ENCODE results near the gene SIDT2. TPM values are rescaled to one million over a fixed set of nuclear protein-coding genes. Genes with fewer than 3 reads are reported as not detected.

SIDT2 gene
- total RNA-seq, 1 donor from 2014 or later = 25.3 TPM

DNA sequence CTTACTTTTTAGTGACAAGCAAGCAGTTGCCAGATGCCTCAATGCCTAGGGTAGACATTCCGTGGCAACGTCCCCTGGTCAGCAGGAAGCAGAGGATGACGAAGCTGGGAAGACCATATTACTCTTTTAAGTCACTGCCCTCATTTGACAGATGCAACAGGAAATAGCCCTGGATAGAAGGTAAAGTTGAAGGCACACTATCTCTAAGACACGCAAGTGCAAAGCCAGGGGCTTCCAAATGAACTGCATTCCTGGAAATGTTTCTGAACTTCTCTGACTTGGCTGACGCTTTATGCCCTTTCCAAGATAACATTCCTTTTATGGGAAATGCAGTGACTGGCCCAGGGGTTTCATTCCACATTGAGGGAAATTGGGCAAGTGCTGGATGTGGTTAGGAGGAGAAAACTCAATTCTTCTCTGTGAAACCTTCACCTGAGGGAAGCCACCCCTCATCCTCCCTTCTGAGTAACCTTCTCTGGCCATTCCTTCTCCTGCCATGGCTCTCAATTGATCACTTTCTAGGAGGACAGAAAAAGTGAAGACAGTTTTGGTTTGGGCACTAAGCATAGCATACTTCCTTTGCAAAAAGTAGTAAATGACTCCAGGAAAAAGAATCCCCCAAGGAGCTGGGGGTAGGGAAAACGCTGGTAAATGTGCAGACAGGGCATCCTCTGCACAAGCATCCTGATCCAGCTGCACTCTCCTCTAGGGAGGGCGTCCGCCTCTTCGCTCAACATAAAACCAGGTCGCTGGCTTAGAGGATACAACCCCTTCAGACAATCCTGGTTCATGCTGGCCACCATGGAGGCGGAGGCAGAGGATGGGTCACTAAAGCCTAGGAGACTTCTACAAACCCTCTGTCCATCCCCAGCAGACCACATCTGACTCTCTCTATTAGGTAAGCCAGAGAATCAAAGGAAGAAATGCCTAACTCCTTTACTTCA lies 38.9 kb downstream of the SIDT2 start:
- DNase-seq (ENCODE audit: low spot score) = no peak

DNA sequence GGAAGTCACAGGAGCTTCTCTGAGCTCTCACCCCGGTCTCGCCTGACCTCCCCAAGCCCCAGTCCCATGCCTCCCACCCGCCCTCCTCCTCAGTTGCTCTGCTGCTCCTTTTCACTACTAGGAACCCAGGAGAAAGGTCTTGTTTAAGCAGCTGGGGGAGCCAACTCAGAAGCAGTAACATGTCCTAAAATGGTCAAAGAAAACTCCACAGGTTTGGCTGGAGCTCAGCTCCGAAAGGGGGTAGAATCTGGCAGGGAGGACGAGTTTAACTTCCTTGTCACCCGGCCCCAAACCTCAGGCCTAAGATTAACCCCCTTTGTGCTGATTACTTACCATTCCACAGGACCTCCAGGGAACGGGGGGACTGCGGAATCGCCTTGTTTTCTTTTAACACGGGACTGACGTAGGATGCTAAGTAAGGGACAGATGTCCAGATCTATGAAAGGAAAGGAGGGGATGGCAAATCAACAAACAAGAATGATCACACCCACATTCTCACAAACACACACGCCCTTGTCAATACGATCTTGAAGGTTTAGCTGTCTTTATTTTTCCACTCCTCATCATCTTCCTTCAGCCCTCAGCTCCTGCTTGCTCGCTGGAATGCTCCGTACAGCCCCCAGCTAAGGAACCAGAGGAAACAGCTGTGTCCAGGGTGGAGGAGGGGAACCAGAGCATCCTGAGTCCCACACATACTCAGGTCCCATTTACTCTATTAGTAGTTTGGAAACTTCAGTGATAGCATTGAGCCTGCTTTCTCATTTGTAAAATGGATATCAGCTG lies 39.8 kb downstream of the SIDT2 start:
- no peak for DNase-seq (ENCODE audit: low spot score)
- intact Hi-C loops (cut with DNase I) = no loop called here

More for the DNA sequence above, 38.9 kb downstream of the SIDT2 start:
- intact Hi-C loops (cut with DNase I) = loop anchor here (1.0 kb wide), 1 partner anchor 18 kb away; the partner anchor contains the start of gene TAGLN

DNA sequence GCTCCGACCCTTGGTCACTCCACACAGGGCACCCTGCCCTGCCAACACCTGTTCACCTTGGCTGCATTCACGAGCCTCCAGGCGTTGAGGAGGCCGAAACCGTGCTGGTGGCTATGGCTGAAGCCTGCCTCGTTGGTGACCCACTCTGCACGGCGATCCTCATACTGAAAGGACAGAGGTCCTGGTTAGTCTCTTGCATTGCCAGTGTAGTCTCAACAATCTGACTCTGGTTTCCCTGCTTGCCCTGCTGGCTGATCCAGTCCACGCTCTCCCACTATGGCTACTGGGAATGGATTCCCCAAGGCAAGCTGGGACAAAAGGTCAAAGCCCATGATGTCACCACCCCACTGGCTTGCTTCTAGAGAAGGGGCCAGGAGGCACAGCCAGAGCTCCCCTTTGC lies 40.5 kb downstream of the SIDT2 start:
- intact Hi-C loops (cut with DNase I) = no loop called here

DNA sequence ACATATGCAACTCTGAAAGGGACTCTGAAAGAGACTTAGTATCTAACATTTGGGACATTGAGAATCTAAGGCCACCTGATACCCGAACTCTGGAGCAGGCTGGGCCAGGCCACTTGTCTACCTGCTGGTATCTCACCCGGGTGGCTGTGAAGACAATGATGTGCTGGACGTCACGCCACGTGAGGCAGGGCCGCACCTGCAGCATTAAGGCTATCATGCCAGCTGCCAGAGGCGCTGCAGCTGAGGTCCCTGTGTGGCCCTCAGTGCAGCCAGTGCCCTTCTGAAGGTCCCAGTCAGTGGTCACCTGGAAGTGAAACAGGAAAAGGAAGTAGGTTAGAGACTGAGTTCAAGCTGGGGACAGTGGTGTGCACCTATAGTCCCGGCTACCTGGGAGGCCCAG lies 40.9 kb downstream of the SIDT2 start:
- intact Hi-C loops (cut with DNase I) = no loop called here

More for the DNA sequence above, 40.5 kb downstream of the SIDT2 start:
- no peak for DNase-seq (ENCODE audit: low spot score)

DNA sequence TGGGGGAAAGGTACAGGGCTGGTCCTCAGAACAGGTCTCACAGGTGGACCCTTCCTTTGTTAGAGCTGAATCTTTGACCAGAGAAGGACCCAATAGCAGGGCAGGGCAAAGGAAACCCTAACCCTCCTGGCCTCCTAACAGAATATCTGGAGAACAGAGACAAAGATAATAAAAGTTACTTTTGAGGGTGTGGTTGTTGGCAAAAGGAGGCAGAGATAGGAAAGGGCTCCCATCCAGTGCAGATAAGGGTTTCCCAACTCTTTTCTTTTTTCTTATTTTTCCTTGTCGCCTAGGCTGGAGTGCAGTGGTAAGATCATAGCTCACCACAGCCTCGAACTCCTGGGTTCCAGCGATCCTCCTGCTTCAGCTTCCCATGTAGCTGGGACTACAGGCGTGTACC lies 41.5 kb downstream of the SIDT2 start:
- no peak for DNase-seq (ENCODE audit: low spot score)
- intact Hi-C loops (cut with DNase I) = loop anchor here (2.0 kb wide), 1 partner anchor 121 kb away; the partner anchor contains the start of gene SIK3

More for the DNA sequence above, 40.9 kb downstream of the SIDT2 start:
- DNase-seq (ENCODE audit: low spot score) = no peak

DNA sequence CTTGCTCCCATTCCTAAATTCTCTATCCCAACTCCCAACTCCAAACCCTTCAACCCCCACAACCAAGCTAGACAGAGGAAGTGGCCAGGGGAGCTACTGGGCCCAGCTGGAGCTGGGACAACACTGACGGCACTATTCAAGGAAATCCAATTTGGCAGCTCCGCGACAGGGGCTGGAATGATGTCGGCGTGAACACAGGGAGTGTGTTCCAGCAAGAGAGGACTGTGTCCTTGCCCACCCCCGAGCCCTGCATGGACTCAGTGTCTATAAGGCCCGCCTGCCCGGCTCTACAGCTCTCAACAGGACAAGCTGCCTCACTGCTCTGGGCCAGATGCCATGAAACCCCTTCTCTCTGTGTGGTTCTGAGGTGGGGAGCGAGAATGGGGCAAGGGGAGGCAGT lies 42.0 kb downstream of the SIDT2 start:
- intact Hi-C loops (cut with DNase I) = loop anchor here (2.0 kb wide), 1 partner anchor 122 kb away; the partner anchor contains the start of gene SIK3
- no peak for DNase-seq (ENCODE audit: low spot score)

DNA sequence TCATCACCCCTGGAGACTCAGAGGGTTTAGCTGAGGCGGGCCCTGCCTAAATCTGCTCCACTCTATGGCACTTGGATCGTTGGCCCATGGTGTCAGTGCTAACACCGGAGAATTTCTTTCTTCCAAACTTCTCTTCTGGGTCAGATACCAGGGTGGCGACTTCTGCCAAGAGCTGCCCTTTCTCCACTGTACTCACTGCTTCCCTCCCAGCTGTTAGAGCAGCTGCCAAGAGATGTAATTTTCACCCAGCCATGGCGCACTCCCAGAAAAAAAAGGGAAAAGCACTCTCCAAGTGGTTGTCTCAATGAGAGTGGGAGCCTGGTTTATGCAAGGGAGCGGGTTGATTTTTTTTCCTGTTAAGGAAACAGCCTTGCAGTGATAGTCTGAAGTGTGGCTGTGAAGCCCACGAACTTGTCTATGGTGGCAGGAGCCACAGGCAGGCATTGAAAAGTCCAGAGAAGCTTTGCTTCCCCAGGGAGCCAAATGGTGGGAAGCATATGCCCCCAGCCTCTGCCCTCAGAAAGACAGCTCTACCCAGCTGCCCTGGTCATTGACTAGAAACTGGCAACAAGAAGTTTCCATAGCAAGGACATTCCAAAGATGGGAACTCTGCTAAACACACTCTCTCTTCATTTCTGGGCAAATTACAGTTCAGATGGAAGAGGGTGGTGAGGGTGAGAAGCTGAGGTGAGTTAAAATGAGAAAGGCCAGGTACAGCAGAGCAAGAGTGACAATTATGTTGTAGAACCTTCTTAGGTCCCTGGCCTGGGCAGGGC lies 42.6 kb downstream of the SIDT2 start:
- intact Hi-C loops (cut with DNase I) = loop anchor here (2.0 kb wide), 1 partner anchor 122 kb away; the partner anchor contains the start of gene SIK3
- DNase-seq (ENCODE audit: low spot score) = peak; percentile 76

DNA sequence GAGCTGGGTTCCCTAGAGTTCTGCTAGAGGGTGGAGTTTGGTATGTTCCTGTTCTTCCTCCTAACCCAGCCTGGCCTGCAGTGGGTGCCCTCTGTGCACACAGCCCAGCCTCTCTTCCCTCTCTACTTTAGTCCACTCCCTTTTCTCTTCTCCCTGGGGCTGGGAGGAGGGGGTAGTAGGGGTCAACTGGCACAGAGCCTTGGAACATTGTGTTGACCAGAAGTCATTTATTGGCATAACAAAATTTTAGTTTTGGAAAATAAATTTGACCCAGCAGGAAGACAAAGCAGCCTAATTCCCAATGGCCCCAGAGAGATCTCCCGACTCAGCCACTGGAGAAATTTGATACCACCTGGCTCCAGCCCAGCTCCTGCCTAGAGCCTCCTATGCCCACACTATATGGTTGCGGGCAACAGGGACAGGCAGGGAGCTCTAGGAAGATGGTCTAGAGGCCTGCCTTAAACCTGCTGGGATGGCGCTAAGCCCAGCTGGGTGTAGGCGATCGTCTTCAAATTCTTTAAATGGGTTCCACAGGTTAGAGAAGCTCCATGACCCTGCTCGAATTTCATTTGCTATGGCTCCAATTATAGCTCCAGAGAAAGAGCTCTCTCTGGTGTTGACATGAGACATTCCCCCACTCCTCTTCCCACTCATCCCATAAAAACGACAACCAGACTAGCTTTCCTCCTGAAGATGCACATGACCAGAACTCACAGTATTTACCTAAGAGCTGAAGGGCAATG lies 43.4 kb downstream of the SIDT2 start:
- intact Hi-C loops (cut with DNase I) = loop anchor here (2.0 kb wide), 2 partner anchors 123 to 429 kb away; partner anchors contain the start of gene SIK3
- DNase-seq (ENCODE audit: low spot score) = peak; percentile 72

DNA sequence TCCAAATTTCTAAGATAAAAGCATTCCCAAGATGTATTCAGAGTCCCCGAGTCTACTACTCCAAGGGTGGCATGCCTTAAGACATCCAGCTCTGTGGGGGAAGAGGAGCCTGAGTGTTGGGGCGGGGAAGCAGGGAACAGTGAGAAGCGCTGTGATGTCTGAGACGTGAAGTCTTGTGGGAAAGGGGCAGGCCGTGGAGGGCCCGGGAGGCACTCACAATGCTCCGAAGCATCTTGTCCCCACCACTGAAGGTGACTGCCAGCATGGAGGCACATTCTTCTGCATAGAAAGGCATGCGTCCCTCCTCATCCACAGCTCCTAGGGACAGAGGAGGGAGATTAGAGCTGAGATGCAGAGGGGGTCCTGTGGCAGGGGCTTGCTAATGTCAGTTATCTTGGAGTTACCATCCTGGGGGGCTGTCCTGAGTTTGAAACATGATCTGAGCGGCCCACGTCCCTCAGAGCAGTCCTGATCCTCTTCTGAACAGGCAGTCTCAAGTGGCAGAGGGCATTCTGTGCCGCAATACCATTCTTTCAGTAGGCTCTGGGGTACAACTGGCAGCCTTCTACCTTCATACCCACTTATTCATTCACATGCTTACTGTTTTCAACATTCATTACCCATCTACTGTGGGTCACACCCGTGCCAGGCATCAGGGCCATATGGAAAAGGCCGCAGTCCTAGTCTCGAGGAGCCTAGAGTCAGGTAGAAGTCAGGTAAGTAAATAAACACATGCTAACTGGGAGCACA lies 44.6 kb downstream of the SIDT2 start:
- intact Hi-C loops (cut with DNase I) = loop anchor here (2.0 kb wide), 1 partner anchor 430 kb away; no protein-coding TSS in a partner anchor
- peak; percentile 66 for DNase-seq (ENCODE audit: low spot score)

DNA sequence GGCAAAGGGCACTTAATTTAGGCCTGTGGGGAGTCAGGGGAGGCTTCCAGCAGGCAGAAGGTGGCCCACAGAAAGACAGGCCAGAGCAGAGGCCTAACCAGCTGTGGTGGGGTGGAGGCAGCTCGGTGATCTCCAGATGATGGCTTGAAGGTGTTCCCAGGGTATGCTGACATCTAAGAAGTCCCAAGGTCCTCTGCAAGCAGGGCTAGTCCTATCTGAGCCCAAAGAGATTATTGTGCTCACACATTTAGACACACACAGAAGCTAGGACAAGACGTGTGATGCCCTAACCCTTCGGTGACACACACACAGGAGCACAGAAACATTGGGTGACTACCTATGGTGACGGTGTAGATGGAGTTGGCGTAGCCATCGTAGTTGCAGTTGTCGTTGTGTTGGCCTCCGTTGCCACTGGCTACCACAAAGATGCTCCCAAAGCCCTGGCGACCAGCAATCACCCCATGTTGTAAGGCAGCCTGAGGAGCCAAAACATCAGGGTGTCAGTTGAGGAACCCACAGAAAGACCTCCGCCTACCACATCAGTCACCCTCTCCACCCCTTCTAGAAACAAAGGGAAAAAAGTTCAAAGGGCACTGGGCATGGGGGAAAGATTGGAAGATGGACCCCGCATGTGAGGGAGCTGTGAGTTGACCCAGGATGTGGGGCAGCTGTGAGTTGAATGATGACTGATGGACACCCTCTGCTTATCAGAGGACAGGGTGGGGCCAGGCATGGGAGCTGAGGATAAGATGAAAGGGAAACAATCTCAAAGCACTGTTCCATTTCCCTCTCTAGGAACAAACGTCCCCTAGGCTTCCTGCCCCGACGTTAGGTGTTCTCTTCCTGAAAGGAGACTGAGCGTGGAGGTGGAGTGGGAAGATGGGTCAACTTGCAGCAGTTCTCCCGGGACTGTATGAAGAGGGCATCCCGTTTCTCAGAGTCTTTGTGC lies 45.5 kb downstream of the SIDT2 start:
- no peak for DNase-seq (ENCODE audit: low spot score)
- intact Hi-C loops (cut with DNase I) = loop anchor here (2.0 kb wide), 2 partner anchors 45 to 431 kb away; partner anchors contain the start of gene SIDT2

DNA sequence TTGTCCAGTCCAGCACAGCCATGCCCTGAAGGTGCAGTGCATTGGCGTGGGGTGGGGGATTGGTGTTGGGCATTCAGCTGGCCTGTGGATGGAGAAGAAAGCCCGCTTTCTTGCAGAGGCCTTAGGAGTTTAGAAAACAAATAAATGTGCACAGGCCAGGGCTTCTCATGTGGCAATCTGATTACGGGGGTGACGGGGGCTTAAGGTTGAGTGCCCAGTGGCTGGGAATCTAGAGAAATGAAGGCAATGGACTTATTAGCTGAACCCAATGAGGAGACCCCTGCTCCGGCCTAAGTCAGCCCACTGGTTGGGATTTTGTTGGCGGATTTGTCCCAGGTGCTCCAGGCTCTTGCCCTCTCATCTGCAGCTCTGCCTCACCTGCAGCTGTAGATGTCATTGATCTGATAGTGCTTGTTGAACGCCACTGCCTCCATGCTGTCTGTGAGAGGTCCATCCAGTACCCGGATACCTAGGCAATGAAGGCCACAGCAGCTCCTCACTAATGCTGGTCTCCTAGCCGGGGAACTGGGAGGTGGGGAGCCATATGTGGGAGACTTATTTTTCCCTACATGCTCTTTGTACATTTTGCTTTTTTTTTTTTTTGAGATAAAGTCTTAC lies 47.1 kb downstream of the SIDT2 start:
- intact Hi-C loops (cut with DNase I) = loop anchor here (2.0 to 5.0 kb wide), 2 partner anchors 47 to 343 kb away; partner anchors contain the start of gene SIDT2
- no peak for DNase-seq (ENCODE audit: low spot score)

DNA sequence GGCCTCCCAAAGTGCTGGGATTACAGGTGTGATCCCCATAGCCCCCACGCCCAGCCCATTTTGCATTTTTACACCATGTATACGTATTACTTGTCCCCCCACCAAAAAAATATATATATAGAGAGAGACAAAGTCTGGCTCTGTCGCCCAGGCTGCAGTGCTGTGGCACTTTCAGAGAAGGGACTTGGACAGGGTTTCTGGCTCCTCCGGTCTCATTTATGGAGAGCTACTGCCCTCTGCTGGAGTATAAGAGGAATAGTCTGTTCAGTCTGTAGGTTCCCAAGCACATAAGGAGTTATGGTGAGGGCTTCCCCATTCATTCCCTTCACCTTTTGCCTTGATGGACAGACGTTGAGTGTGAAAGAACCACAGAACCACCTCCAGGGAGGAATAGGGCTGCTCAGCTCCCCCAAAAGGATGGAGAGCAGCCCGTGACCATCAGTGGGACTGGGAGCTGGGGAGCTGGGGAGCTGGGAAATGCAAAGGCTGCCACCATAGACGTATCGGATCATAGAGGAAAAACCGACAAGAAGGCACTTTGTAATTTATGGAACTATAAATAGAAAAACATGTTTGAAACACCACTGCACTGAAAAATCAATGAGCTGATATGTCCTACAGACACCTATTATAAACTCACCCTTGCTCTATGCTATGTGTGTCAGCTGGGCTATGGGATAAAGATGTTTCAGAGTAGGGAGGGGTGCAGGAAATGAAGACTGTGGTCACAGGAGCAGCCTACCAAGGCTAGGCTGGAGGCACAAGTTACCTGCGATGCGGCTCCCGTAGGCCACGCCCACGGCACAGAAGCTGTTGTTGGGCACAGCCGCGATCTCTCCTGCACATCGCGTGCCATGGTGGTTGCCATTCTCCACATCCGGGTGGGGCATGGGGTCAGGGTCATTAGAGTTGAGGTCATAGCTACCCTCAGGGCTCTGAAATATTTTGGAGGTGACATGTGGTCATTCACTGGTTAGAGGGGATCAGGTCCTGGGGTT lies 48.1 kb downstream of the SIDT2 start:
- intact Hi-C loops (cut with DNase I) = loop anchor here (5.0 kb wide), 1 partner anchor 344 kb away; no protein-coding TSS in a partner anchor
- DNase-seq (ENCODE audit: low spot score) = no peak

DNA sequence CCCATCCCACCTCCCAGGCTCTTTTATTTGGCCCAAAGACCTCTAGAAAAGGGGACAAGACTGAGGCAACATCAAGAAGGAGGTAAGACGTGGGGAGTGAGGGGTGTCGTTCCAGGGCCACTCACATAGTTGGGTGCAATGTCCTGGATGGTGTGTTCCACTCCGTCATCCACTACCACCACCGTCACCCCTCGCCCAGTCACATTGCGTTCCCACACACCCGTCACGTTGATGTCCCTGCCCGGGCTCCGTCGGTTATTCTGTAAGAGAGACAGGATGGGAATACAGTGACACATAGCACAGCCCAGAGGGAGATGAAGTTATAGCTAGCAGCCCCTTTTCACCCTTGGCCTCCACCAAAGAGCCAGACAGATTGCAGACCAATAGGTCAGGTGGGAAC lies 49.5 kb downstream of the SIDT2 start:
- intact Hi-C loops (cut with DNase I) = loop anchor here (5.0 kb wide), 1 partner anchor 346 kb away; no protein-coding TSS in a partner anchor

DNA sequence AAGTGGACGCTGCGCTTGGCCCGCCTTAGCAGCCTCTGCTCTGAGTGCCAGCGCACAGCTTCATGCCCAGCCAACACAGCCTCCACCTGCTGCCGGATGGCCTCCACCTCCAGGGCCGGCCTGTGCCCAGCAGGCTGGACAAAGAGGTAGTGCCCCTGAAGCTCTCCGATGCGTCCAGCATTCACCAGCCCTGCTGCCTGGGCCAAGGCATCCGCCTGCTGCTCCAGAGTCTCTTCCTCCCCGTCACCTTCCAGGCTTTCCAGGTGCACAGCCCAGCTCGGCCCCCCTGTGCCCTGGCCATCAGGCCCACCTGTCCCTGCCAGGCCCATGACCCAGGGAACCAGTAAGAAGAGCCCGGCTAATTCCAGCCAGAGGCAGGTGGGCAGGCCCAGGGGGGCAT lies 50.9 kb downstream of the SIDT2 start:
- intact Hi-C loops (cut with DNase I) = loop anchor here (5.0 kb wide), 1 partner anchor 347 kb away; no protein-coding TSS in a partner anchor
- DNase-seq (ENCODE audit: low spot score) = no peak

More for the DNA sequence above, 49.5 kb downstream of the SIDT2 start:
- DNase-seq (ENCODE audit: low spot score) = no peak

DNA sequence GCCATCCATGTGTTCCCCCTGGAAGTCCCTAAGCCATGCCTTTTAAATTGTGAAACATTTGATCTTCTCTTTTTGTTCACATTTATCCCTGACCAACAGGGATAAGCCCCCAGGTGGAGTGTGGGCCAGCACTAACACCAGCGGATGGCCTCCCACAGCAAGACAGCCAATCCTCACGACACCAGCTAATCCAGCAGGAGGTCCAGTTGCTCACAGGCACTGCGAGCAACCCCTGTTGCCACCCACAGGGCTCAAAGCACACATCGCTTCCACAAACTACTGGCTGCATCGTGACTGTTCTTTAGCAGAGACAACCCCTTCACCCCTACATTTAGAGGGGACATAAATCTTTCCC lies 51.4 kb downstream of the SIDT2 start:
- DNase-seq (ENCODE audit: low spot score) = no peak
- intact Hi-C loops (cut with DNase I) = loop anchor here (5.0 kb wide), 3 partner anchors 87 to 348 kb away; partner anchors contain the start of genes BACE1 and PAFAH1B2
